Parathyroid adenoma (tissue), 2 donors: Measurements from ENCODE around the gene KDM4B.

ENCODE experiments used
- H2AFZ ChIP-seq: fragments of 300-600 bp; sonication (generic); one replicate; pipeline ENCODE4 v1.7.0; 2017; ENCODE audit warnings: antibody characterized with exemption, mild to moderate bottlenecking
- H3K27ac ChIP-seq: fragments of 300-600 bp; sonication (generic); one replicate; pipeline ENCODE4 v1.7.0; 2017
- H3K27me3 ChIP-seq: fragments of 300-600 bp; sonication (generic); one replicate; pipeline ENCODE4 v1.7.0; 2017; ENCODE audit warnings: low read length; ENCODE audit not compliant: control insufficient read depth, insufficient read depth
- H3K36me3 ChIP-seq: fragments of 300-600 bp; sonication (generic); one replicate; pipeline ENCODE4 v1.7.0; 2017; ENCODE audit warnings: low read length; ENCODE audit not compliant: control insufficient read depth, insufficient read depth
- H3K4me1 ChIP-seq: fragments of 300-600 bp; sonication (generic); one replicate; pipeline ENCODE4 v1.7.0; 2017; ENCODE audit warnings: control low read depth
- H3K4me2 ChIP-seq: fragments of 300-600 bp; sonication (generic); one replicate; pipeline ENCODE4 v1.7.0; 2017; ENCODE audit warnings: low read length
- H3K4me3 ChIP-seq: fragments of 300-600 bp; sonication (generic); one replicate; pipeline ENCODE4 v1.7.0; 2017; ENCODE audit warnings: low read depth, low read length
- H3K79me2 ChIP-seq: fragments of 300-600 bp; sonication (generic); one replicate; pipeline ENCODE4 v1.7.0; 2017; ENCODE audit warnings: control low read depth
- H3K9ac ChIP-seq: fragments of 300-600 bp; sonication (generic); one replicate; pipeline ENCODE4 v1.7.0; 2017; ENCODE audit warnings: mild to moderate bottlenecking
- H3K9me3 ChIP-seq: fragments of 300-600 bp; sonication (generic); one replicate; pipeline ENCODE4 v1.7.0; 2017; ENCODE audit warnings: low read length; ENCODE audit not compliant: control insufficient read depth
- CTCF ChIP-seq: fragments of 300-600 bp; sonication (generic); IDR thresholded peaks from one replicate; pipeline ENCODE4 v1.7.0; 2017; ENCODE audit warnings: antibody characterized with exemption, mild to moderate bottlenecking
- donor health status: primary hyperparathyroidism.

KDM4B gene

GRCh38 chr19:5050067-5050656 lies 81.2 kb downstream of the KDM4B start:
- TF ChIP-seq CTCF = no peak
- peaks cover 9% of the 10 kb centered on the region for H3K4me1 ChIP-seq
- no peak overlapping the region for H3K27ac ChIP-seq
- H3K27me3 ChIP-seq = no peaks in the 10 kb centered on the region
- H3K36me3 ChIP-seq = no peaks in the 10 kb centered on the region
- H3K4me2 ChIP-seq = no peak overlapping the region
- no peak overlapping the region for H2AFZ ChIP-seq
- peaks cover 67% of the 10 kb centered on the region for H3K79me2 ChIP-seq
- no peaks in the 10 kb centered on the region for H3K9me3 ChIP-seq
- H3K9ac ChIP-seq = no peak overlapping the region
- no peak overlapping the region for H3K4me3 ChIP-seq

- Histone ChIP-seq H2AFZ (no peak overlapping the region), H3K27me3 (no peaks in the 10 kb centered on the region), H3K27ac (no peak overlapping the region), H3K9me3 (no peaks in the 10 kb centered on the region), H3K9ac (no peak overlapping the region), H3K4me1 (peaks cover 9% of the 10 kb centered on the region), H3K4me3 (no peak overlapping the region), H3K36me3 (no peaks in the 10 kb centered on the region), H3K4me2 (no peak overlapping the region), H3K79me2 (peaks cover 67% of the 10 kb centered on the region)
- no peak for TF ChIP-seq CTCF
These were observed 82.0 kb downstream of the KDM4B start for GRCh38 chr19:5050905-5051304.

- Histone ChIP-seq H3K4me3 (no peak overlapping the region), H3K27me3 (no peaks in the 10 kb centered on the region), H3K36me3 (no peaks in the 10 kb centered on the region), H3K9me3 (no peaks in the 10 kb centered on the region), H3K27ac (no peak overlapping the region), H2AFZ (no peak overlapping the region), H3K79me2 (peaks cover 67% of the 10 kb centered on the region), H3K4me1 (peaks cover 3% of the 10 kb centered on the region), H3K9ac (no peak overlapping the region), H3K4me2 (no peak overlapping the region)
- no peak for TF ChIP-seq CTCF
These were observed 82.7 kb downstream of the KDM4B start for GRCh38 chr19:5051619-5052018.

- no peak overlapping the region for H3K27ac ChIP-seq
- no peak overlapping the region for H3K4me2 ChIP-seq
- no peaks in the 10 kb centered on the region for H3K4me1 ChIP-seq
These were observed 83.6 kb downstream of the KDM4B start for GRCh38 chr19:5052515-5052914.

More at GRCh38 chr19:5052515-5052914, 83.6 kb downstream of the KDM4B start:
- H3K9ac ChIP-seq = no peak overlapping the region
- TF ChIP-seq CTCF = no peak
- H3K36me3 ChIP-seq = no peaks in the 10 kb centered on the region
- H3K79me2 ChIP-seq = peaks cover 60% of the 10 kb centered on the region
- no peaks in the 10 kb centered on the region for H3K9me3 ChIP-seq
- H2AFZ ChIP-seq = no peak overlapping the region
- H3K27me3 ChIP-seq = no peaks in the 10 kb centered on the region
- H3K4me3 ChIP-seq = no peak overlapping the region
